Sigmoid colon (tissue), 7 donors: ENCODE data around the gene COL6A2. TPM values are rescaled to one million over a fixed set of nuclear protein-coding genes. Genes with fewer than 3 reads are reported as not detected.

Experiments used
- DNase-seq: peaks from one replicate; pipeline ENCODE4 v3.0.0-alpha.2; 2019
- H3K27ac ChIP-seq, 4 donors: fragments of 200-600 bp; sonication (generic); one replicate each; pipeline ENCODE4 v1.5.1; 2016 to 2019; ENCODE audit warnings: mild to moderate bottlenecking in 1 of 4
- H3K27me3 ChIP-seq, 3 donors: fragments of 200-600 bp; sonication (generic); one replicate each; pipeline ENCODE4 v1.5.1; 2019; ENCODE audit warnings: mild to moderate bottlenecking in 1 of 3
- H3K36me3 ChIP-seq, 4 donors: fragments of 200-600 bp; sonication (generic); one replicate each; pipeline ENCODE4 v1.5.1; 2016 to 2019
- H3K4me1 ChIP-seq, 4 donors: fragments of 200-600 bp; sonication (generic); one replicate each; pipeline ENCODE4 v1.5.1; 2017 to 2019
- H3K4me3 ChIP-seq, 4 donors: fragments of 200-600 bp; sonication (generic); one replicate each; pipeline ENCODE4 v1.5.1; 2017 to 2019; ENCODE audit warnings: mild to moderate bottlenecking in 2 of 4, moderate library complexity in 1 of 4
- H3K9me3 ChIP-seq, 4 donors: fragments of 200-600 bp in 3 of 4; sonication (generic) in 3 of 4; one replicate each; pipeline versions ENCODE4 v1.5.1 to v1.6.1; 2013 to 2019
- EP300 ChIP-seq, 4 donors: sonication (generic); formaldehyde crosslinking; IDR thresholded peaks; one replicate each; pipeline ENCODE4 v1.6.1; 2017; ENCODE audit warnings: antibody characterized with exemption in 4 of 4
- POLR2A ChIP-seq, 2 donors: fragments of 450-650 bp; IDR thresholded peaks; one replicate each; pipeline ENCODE4 v1.6.1; 2016; ENCODE audit warnings: antibody characterized with exemption in 2 of 2, mild to moderate bottlenecking in 2 of 2, moderate library complexity in 2 of 2
- POLR2AphosphoS5 ChIP-seq, 4 donors: sonication (generic); formaldehyde crosslinking; IDR thresholded peaks; one replicate each; pipeline ENCODE4 v1.6.1; 2017; ENCODE audit warnings: antibody characterized with exemption in 4 of 4
- WGBS, 2 donors: extraction: QIAGEN DNeasy Blood & Tissue Kit; methylation state at CpG; one replicate each; pipeline ENCODE4 v1.1.7; 2013; 5-methylcytosine and 5-hydroxymethylcytosine counted together
- intact Hi-C: fragments of 100-400 bp; cut with DNase I; formaldehyde crosslinking; loops from one replicate; pipeline ENCODE4 v1.15.1; 2023
- polyA plus RNA-seq, 3 donors: library from polyadenylated mRNA; stranded (reverse); fragments of 200-250 nt; gene quantifications; one replicate each; pipeline ENCODE4 v1.2.3, GENCODE V29; 2013
- total RNA-seq, 4 donors: library from RNA; depleted of rRNA; stranded (reverse); fragments of >200 nt; gene quantifications; one replicate each; pipeline ENCODE4 v1.1.0, GENCODE V29; 2016
- TF ChIP-seq, protein P1 (sequence below), 4 experiments: fragments of 450-650 bp in 3 of 4; fragments of 200-600 bp in 1 of 4; IDR thresholded peaks; one replicate each; pipeline ENCODE4 v1.5.1; 2016 to 2019; ENCODE audit warnings: antibody characterized with exemption in 4 of 4, mild to moderate bottlenecking in 3 of 4, moderate library complexity in 2 of 4
- donor health status: healthy with polysubstance abuse.
- donor health status: Bipolar disorder and iron deficiency.
- donor health status: healthy.

The COL6A2 gene
- total and polyA plus RNA-seq, 7 donors = 14.3 to 1,745 (median 570) TPM

DNA sequence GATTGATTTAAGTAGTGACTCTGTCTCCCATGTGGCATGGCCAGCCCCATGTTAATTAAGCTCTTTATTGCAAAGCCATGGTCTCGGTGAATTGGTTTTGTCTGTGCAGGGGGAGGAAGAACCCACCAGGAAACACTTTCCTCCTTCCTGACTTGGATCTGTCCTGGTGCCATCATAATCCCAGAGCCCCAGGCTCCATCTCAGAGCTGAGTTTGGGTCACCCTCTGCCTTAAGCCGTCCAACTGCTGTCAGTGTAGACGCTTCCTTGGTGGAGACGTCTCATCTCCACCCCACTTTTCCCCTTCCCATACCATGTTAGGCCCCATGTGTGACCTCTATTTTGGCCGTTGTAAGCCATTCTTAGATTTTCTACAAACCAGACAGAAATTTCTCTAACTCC lies 36.0 kb upstream of the COL6A2 start:
- TF ChIP-seq POLR2A (IDR thresholded peaks at IDR 0.05) (no peak), EP300 (IDR thresholded peaks at IDR 0.05) (no peak), POLR2AphosphoS5 (IDR thresholded peaks at IDR 0.05) (no peak)
- TF ChIP-seq, protein P1, sequence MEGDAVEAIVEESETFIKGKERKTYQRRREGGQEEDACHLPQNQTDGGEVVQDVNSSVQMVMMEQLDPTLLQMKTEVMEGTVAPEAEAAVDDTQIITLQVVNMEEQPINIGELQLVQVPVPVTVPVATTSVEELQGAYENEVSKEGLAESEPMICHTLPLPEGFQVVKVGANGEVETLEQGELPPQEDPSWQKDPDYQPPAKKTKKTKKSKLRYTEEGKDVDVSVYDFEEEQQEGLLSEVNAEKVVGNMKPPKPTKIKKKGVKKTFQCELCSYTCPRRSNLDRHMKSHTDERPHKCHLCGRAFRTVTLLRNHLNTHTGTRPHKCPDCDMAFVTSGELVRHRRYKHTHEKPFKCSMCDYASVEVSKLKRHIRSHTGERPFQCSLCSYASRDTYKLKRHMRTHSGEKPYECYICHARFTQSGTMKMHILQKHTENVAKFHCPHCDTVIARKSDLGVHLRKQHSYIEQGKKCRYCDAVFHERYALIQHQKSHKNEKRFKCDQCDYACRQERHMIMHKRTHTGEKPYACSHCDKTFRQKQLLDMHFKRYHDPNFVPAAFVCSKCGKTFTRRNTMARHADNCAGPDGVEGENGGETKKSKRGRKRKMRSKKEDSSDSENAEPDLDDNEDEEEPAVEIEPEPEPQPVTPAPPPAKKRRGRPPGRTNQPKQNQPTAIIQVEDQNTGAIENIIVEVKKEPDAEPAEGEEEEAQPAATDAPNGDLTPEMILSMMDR (IDR thresholded peaks at IDR 0.05) = no peak
- Histone ChIP-seq H3K36me3 (no peaks in the 10 kb centered on the region), H3K27ac (peak overlapping the region; percentile 74 to 97 (median 92)), H3K4me1 (peaks cover 0 to 49% (median 44%) of the 10 kb centered on the region in 4 donors), H3K9me3 (no peaks in the 10 kb centered on the region), H3K27me3 (no peaks in the 10 kb centered on the region), H3K4me3 (no peak overlapping the region)
- WGBS, 2 donors = 91% methylated on average over 5 of the region's 5 CpGs
- DNase-seq = peak; percentile 43
- intact Hi-C loops = no loop called here

DNA sequence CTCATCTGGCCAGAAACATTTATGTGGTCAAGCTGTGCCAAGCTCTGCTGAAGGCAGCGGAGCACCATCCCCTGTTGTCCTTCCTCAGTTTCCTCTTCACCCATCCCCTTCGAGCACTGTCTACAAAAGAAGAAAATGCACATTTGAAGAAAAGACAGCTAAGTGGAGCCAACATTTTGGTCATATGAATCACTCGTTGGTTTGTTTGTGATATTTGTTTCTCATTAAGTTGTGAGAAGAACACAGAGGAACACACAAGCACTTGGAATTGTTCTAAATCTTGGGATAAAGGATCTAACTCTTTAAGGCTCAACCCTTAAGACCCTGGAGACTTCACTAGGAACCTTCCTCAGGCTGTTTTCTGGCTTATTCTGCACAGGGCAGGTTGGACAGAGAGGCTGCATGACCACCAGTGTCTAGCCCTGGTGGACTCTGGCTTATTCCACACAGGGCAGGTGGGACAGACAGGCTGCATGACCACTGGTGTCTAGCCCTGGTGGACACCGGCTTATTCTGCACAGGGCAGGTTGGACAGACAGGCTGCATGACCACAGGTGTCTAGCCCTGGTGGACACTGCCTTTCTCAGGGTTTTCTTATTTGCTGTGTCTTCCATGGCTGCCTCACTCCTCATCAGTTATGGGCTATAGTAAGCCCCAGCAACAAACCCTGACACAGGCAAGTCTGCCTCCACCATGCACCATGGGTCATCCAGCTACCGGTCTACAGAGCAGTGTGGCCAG lies 35.3 kb upstream of the COL6A2 start:
- no peaks in the 10 kb centered on the region for H3K36me3 ChIP-seq
- TF ChIP-seq, protein P1 (IDR thresholded peaks at IDR 0.05) = no peak
- no peak for TF ChIP-seq EP300 (IDR thresholded peaks at IDR 0.05)
- TF ChIP-seq POLR2AphosphoS5 (IDR thresholded peaks at IDR 0.05) = no peak
- TF ChIP-seq POLR2A (IDR thresholded peaks at IDR 0.05) = no peak
- 84 to 88% methylated on average over 5 of the region's 5 CpGs for WGBS, 2 donors
- H3K4me1 ChIP-seq = peaks cover 0 to 49% (median 44%) of the 10 kb centered on the region in 4 donors
- H3K27me3 ChIP-seq = no peaks in the 10 kb centered on the region
- H3K27ac ChIP-seq = peak overlapping the region; percentile 74 to 97 (median 92)
- H3K9me3 ChIP-seq = no peaks in the 10 kb centered on the region
- H3K4me3 ChIP-seq = no peak overlapping the region
- intact Hi-C loops = no loop called here
- peak; percentile 50 for DNase-seq

GRCh38 chr21:46063227-46063626 lies 34.7 kb upstream of the COL6A2 start:
- H3K4me1 ChIP-seq = peaks cover 0 to 51% (median 48%) of the 10 kb centered on the region in 4 donors
- H3K36me3 ChIP-seq = no peaks in the 10 kb centered on the region
- no peaks in the 10 kb centered on the region for H3K9me3 ChIP-seq
- H3K27ac ChIP-seq = peak overlapping the region in 2 of 4 donors; percentile 28 to 93
- intact Hi-C loops = no loop called here
- TF ChIP-seq POLR2AphosphoS5 (IDR thresholded peaks at IDR 0.05) (no peak), POLR2A (IDR thresholded peaks at IDR 0.05) (no peak), EP300 (IDR thresholded peaks at IDR 0.05) (no peak)
- TF ChIP-seq, protein P1 (IDR thresholded peaks at IDR 0.05) = no peak
- H3K4me3 ChIP-seq = no peak overlapping the region
- H3K27me3 ChIP-seq = no peaks in the 10 kb centered on the region
- peak; percentile 54 for DNase-seq
- WGBS, 2 donors = 73 to 86% methylated on average over 4 of the region's 4 CpGs

DNA sequence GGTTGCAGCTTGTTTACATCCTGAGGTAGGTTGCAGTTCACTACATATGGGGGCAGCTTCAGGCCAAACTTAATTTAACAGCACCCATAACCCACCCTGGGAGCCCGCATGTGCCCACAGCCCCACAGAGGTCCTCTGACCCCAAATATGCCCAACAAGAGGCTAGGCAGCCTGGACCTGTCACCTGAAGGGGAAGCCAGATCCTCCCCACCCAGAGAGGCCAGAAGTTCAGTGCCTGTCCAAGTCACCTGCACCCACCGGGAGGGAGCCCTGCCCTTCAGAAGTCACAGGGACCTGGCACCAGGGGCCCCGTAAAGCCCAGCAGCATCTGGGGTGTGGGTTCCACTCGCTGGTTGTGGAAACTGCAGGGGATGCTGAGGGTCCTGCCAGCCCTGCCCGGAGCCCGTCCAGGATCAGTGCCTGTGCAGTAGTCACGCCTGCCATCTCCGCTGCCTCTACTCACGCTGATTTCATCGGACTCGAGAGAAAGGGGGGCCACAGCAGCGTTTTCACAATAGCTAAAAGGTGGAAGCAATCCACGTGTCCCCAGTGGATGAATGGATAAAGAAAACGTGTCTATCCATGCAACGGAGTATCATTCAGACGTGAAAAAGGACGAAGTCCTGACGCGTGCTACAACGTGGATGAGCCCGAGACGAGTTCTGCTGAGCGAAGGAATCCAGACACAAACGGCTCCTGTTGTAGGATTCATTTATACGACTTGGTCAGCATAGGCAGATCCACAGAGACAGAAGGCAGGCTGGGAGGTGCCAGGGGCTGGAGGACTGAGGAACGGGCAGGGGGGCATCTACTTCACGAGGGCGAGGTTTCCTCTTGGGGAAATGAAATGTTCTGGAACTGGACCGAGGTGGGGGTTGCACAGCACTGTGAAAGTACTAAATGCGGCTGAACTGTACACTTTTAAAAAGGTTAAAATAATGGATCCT lies 33.9 kb upstream of the COL6A2 start:
- WGBS, 2 donors = 85 to 87% methylated on average over 30 of the region's 30 CpGs
- no peak for TF ChIP-seq POLR2AphosphoS5 (IDR thresholded peaks at IDR 0.05)
- TF ChIP-seq, protein P1 (IDR thresholded peaks at IDR 0.05) = no peak
- TF ChIP-seq EP300 (IDR thresholded peaks at IDR 0.05) = no peak
- no peak for TF ChIP-seq POLR2A (IDR thresholded peaks at IDR 0.05)
- H3K27ac ChIP-seq = peak overlapping the region; percentile 83 to 93 (median 91)
- no peaks in the 10 kb centered on the region for H3K36me3 ChIP-seq
- peak; percentile 64 for DNase-seq
- no peaks in the 10 kb centered on the region for H3K27me3 ChIP-seq
- intact Hi-C loops = no loop called here
- H3K4me1 ChIP-seq = peaks cover 0 to 51% (median 49%) of the 10 kb centered on the region in 4 donors
- no peak overlapping the region for H3K4me3 ChIP-seq
- no peaks in the 10 kb centered on the region for H3K9me3 ChIP-seq
